H1 (cell line): Measurements from ENCODE around the gene VPS13D. TPM values are rescaled to one million over a fixed set of nuclear protein-coding genes. Genes with fewer than 3 reads are reported as not detected.

Source experiments
- CTCF ChIA-PET: fragments of 300-600 bp; sonication (Branson Sonifier 250); formaldehyde crosslinking; loops from one replicate; lab custom pipeline; 2021; ENCODE audit not compliant: partially characterized antibody; lab: Charles Lee
- POLR2A ChIA-PET: fragments of 300-600 bp; sonication (Branson Sonifier 250); formaldehyde crosslinking; loops from one replicate; lab custom pipeline; 2021; ENCODE audit warnings: inconsistent platforms; ENCODE audit not compliant: partially characterized antibody; lab: Charles Lee
- DNase-seq, 2 experiments: peaks; one replicate each; pipeline versions ENCODE4 v3.0.0 to v3.0.0-alpha.2; 2010 to 2022; ENCODE audit warnings: low spot score in 2 of 2, low read depth in 1 of 2, mixed read lengths in 1 of 2
- FAIRE-seq: peaks from 2 replicates; lab custom pipeline; 2011; peaks lifted over from hg19 to GRCh38; lab: Jason Lieb, UNC
- H2AFZ ChIP-seq: 2 replicates; pipeline ENCODE4 v1.8.1; 2012; ENCODE audit warnings: low read length, inconsistent platforms
- H2AK5ac ChIP-seq: 2 replicates; pipeline ENCODE4 v1.6.1; 2013; ENCODE audit warnings: low read depth, low read length
- H2BK120ac ChIP-seq: replicated peaks from 2 replicates; pipeline ENCODE3; 2013; ENCODE audit warnings: low read depth, low read length, inconsistent platforms
- H2BK12ac ChIP-seq: 2 replicates; pipeline ENCODE4 v1.6.1; 2013; ENCODE audit warnings: low read depth, low read length
- H2BK15ac ChIP-seq: 2 replicates; pipeline ENCODE4 v1.6.1; 2013; ENCODE audit warnings: low read length
- H2BK20ac ChIP-seq: 2 replicates; pipeline ENCODE4 v1.6.1; 2013; ENCODE audit warnings: low read length
- H2BK5ac ChIP-seq: 2 replicates; pipeline ENCODE4 v1.6.1; 2013; ENCODE audit warnings: low read depth, low read length
- H3K14ac ChIP-seq: 2 replicates; pipeline ENCODE4 v1.6.1; 2013; ENCODE audit warnings: inconsistent platforms; ENCODE audit not compliant: insufficient read length
- H3K18ac ChIP-seq: 2 replicates; pipeline ENCODE4 v1.6.1; 2013; ENCODE audit warnings: low read length; ENCODE audit errors: extremely low read depth
- H3K23ac ChIP-seq: 2 replicates; pipeline ENCODE4 v1.6.1; 2013; ENCODE audit warnings: inconsistent platforms; ENCODE audit not compliant: insufficient read length
- H3K23me2 ChIP-seq: 2 replicates; pipeline ENCODE4 v1.6.1; 2013; ENCODE audit warnings: low read depth, low read length
- H3K27ac ChIP-seq: 2 replicates; pipeline ENCODE4 v1.6.1; 2011; ENCODE audit warnings: low read depth, low read length, inconsistent platforms
- H3K27me3 ChIP-seq, 4 experiments: replicated peaks in 1 of 4; 1 replicate in 1 of 4; 2 replicates in 3 of 4; pipeline versions ENCODE4 v1.6.1 to v1.8.1; 2011 to 2013; ENCODE audit warnings: low read length in 3 of 4, mild to moderate bottlenecking in 3 of 4, inconsistent platforms in 2 of 4, mixed read lengths in 2 of 4, moderate library complexity in 1 of 4; ENCODE audit not compliant: control insufficient read depth in 3 of 4, insufficient read depth in 3 of 4; ENCODE audit errors: extremely low read depth in 1 of 4
- H3K36me3 ChIP-seq, 4 experiments: 2 replicates each; pipeline versions ENCODE4 v1.6.1 to v1.8.1; 2011 to 2013; ENCODE audit warnings: mild to moderate bottlenecking in 4 of 4, low read length in 3 of 4, moderate library complexity in 2 of 4, control low read depth in 1 of 4, inconsistent platforms in 1 of 4; ENCODE audit not compliant: insufficient read depth in 4 of 4, control insufficient read depth in 2 of 4
- H3K4ac ChIP-seq: replicated peaks from 2 replicates; pipeline ENCODE3; 2013; ENCODE audit warnings: low read length, low read depth, mixed read lengths, inconsistent platforms; ENCODE audit not compliant: insufficient read length
- H3K4me1 ChIP-seq, 4 experiments: replicated peaks in 1 of 4; 1 replicate in 1 of 4; 2 replicates in 3 of 4; pipeline versions ENCODE4 v1.6.1 to v1.8.1; 2011 to 2013; ENCODE audit warnings: low read length in 3 of 4, inconsistent platforms in 2 of 4, mixed read lengths in 1 of 4; ENCODE audit not compliant: insufficient read depth in 4 of 4, control insufficient read depth in 3 of 4
- H3K4me2 ChIP-seq, 2 experiments: 2 replicates each; pipeline versions ENCODE4 v1.6.1 to v1.8.1; 2011 to 2013; ENCODE audit warnings: low read depth in 2 of 2, low read length in 2 of 2, control low read depth in 1 of 2, inconsistent platforms in 1 of 2, mild to moderate bottlenecking in 1 of 2; ENCODE audit not compliant: insufficient read depth in 1 of 2
- H3K4me3 ChIP-seq, 4 experiments: fragments of 200-600, 300-600 bp in 1 of 4; sonication (generic), shearing (Covaris generic), sonication (Bioruptor Twin) in 1 of 4; 2 replicates each; pipeline versions ENCODE4 v1.5.1 to v1.8.1; 2011 to 2016; ENCODE audit warnings: low read length in 4 of 4, low read depth in 3 of 4, control low read depth in 2 of 4, inconsistent platforms in 2 of 4, mild to moderate bottlenecking in 2 of 4, mixed read lengths in 1 of 4, moderate library complexity in 1 of 4; ENCODE audit not compliant: insufficient read depth in 2 of 4; ENCODE audit errors: extremely low read depth in 1 of 4
- H3K56ac ChIP-seq: replicated peaks from 2 replicates; pipeline ENCODE3; 2013; ENCODE audit warnings: low read depth, mild to moderate bottlenecking, mixed read lengths, low read length, inconsistent platforms; ENCODE audit not compliant: insufficient read length
- H3K79me1 ChIP-seq: 2 replicates; pipeline ENCODE4 v1.6.1; 2013; ENCODE audit warnings: low read depth, low read length, control low read depth
- H3K79me2 ChIP-seq, 2 experiments: 2 replicates each; pipeline versions ENCODE4 v1.6.1 to v1.8.1; 2012 to 2013; ENCODE audit warnings: low read length in 2 of 2, mild to moderate bottlenecking in 2 of 2, inconsistent platforms in 1 of 2; ENCODE audit not compliant: insufficient read depth in 2 of 2, control insufficient read depth in 1 of 2
- H3K9ac ChIP-seq, 4 experiments: replicated peaks in 1 of 4; 1 replicate in 1 of 4; 2 replicates in 3 of 4; pipeline versions ENCODE4 v1.6.1 to v1.8.1; 2011 to 2013; ENCODE audit warnings: low read depth in 3 of 4, low read length in 3 of 4, control low read depth in 2 of 4, mild to moderate bottlenecking in 2 of 4, moderate library complexity in 2 of 4, inconsistent platforms in 1 of 4; ENCODE audit errors: extremely low read depth in 1 of 4
- H3K9me3 ChIP-seq, 2 experiments: 2 replicates each; pipeline versions ENCODE4 v1.6.1 to v1.8.1; 2012 to 2013; ENCODE audit warnings: mild to moderate bottlenecking in 2 of 2, moderate library complexity in 2 of 2, control low read depth in 1 of 2, inconsistent platforms in 1 of 2, low read depth in 1 of 2, low read length in 1 of 2, mixed read lengths in 1 of 2; ENCODE audit not compliant: insufficient read depth in 2 of 2
- H4K20me1 ChIP-seq, 2 experiments: replicated peaks in 1 of 2; 2 replicates each; pipeline versions ENCODE3 to v1.8.1; 2011 to 2013; ENCODE audit warnings: inconsistent platforms in 2 of 2, low read length in 2 of 2, mild to moderate bottlenecking in 1 of 2; ENCODE audit not compliant: insufficient read depth in 2 of 2, control insufficient read depth in 1 of 2
- H4K5ac ChIP-seq: 2 replicates; pipeline ENCODE4 v1.6.1; 2013; ENCODE audit warnings: low read length, low read depth, mixed read lengths, inconsistent platforms; ENCODE audit not compliant: insufficient read length
- H4K8ac ChIP-seq: 2 replicates; pipeline ENCODE4 v1.8.0; 2013; ENCODE audit warnings: mild to moderate bottlenecking, moderate library complexity, low read length, inconsistent platforms; ENCODE audit not compliant: insufficient read depth; ENCODE audit errors: extremely low read depth
- H4K91ac ChIP-seq: replicated peaks from 2 replicates; pipeline ENCODE3; 2013; ENCODE audit warnings: low read length, mixed read lengths, inconsistent platforms; ENCODE audit not compliant: insufficient read length
- CBX5 ChIP-seq: fragments of 300-800, 300-1000 bp; sonication (generic); IDR thresholded peaks from 2 replicates; pipeline ENCODE4 v1.7.1; 2016; ENCODE audit warnings: antibody characterized with exemption, low read length, low read depth
- CEBPB ChIP-seq: IDR thresholded peaks from 2 replicates; pipeline ENCODE4 v1.6.1; 2012; ENCODE audit warnings: low read depth, low read length
- CREB1 ChIP-seq: IDR thresholded peaks from 2 replicates; pipeline ENCODE4 v1.6.1; 2012; ENCODE audit warnings: inconsistent platforms
- EP300 ChIP-seq, 2 experiments: IDR thresholded peaks; 1 replicate in 1 of 2; 2 replicates in 1 of 2; pipeline ENCODE4 v1.6.1; 2011 to 2012; ENCODE audit warnings: low read depth in 2 of 2, low read length in 2 of 2, mild to moderate bottlenecking in 2 of 2, borderline replicate concordance in 1 of 2, inconsistent platforms in 1 of 2, moderate library complexity in 1 of 2
- GTF2F1 ChIP-seq: IDR thresholded peaks from 2 replicates; pipeline ENCODE4 v1.6.1; 2012; ENCODE audit warnings: low read depth, low read length, improper control_type of control experiment, borderline replicate concordance
- MAFK ChIP-seq: IDR thresholded peaks from 2 replicates; pipeline ENCODE4 v1.6.1; 2012; ENCODE audit warnings: low read depth, mild to moderate bottlenecking, improper control_type of control experiment, low read length
- NANOG ChIP-seq: IDR thresholded peaks from 2 replicates; pipeline ENCODE4 v1.6.1; 2011; ENCODE audit warnings: low read length, low read depth, mild to moderate bottlenecking, inconsistent platforms; ENCODE audit not compliant: insufficient read depth, poor library complexity, severe bottlenecking
- RBBP5 ChIP-seq: IDR thresholded peaks from 2 replicates; pipeline ENCODE4 v1.7.1; 2012; ENCODE audit warnings: low read depth, mild to moderate bottlenecking, inconsistent platforms, low read length, moderate library complexity, borderline replicate concordance
- RNF2 ChIP-seq: fragments of 200-900, 300-1000 bp; sonication (generic); IDR thresholded peaks from 2 replicates; pipeline ENCODE4 v1.7.1; 2016; ENCODE audit warnings: borderline replicate concordance, low read depth, mild to moderate bottlenecking, antibody characterized with exemption, low read length; ENCODE audit not compliant: poor library complexity, severe bottlenecking; ENCODE audit errors: missing control alignments
- SIX5 ChIP-seq: IDR thresholded peaks from 2 replicates; pipeline ENCODE4 v1.6.1; 2011; ENCODE audit warnings: mild to moderate bottlenecking, low read depth, low read length
- SP4 ChIP-seq: IDR thresholded peaks from 2 replicates; pipeline ENCODE4 v1.6.1; 2012; ENCODE audit warnings: low read length, inconsistent platforms
- SUZ12 ChIP-seq: fragments of 200-600 bp; sonication (generic); IDR thresholded peaks from 2 replicates; pipeline ENCODE4 v1.6.1; 2012; ENCODE audit warnings: mild to moderate bottlenecking, inconsistent platforms, low read length, moderate library complexity, mixed read lengths
- TBP ChIP-seq: IDR thresholded peaks from 2 replicates; pipeline ENCODE4 v1.6.1; 2011; ENCODE audit warnings: low read depth, low read length, improper control_type of control experiment
- TCF12 ChIP-seq: IDR thresholded peaks from 2 replicates; pipeline ENCODE4 v1.6.1; 2011; ENCODE audit warnings: low read depth, mild to moderate bottlenecking, low read length
- WGBS, 2 experiments: shearing (Covaris generic) in 1 of 2; methylation state at CpG; one replicate each; pipeline versions ENCODE4 v1.1.6 to v1.1.7; 2013 to 2015; ENCODE audit warnings: low lambda C conversion rate in 2 of 2, mixed read lengths in 2 of 2, inconsistent platforms in 1 of 2, low coverage in 1 of 2, missing lambda C conversion rate in 1 of 2; ENCODE audit not compliant: insufficient replicate concordance in 2 of 2, insufficient coverage in 1 of 2, insufficient read length in 1 of 2; ENCODE audit errors: extremely low coverage in 1 of 2, missing lambda C conversion rate in 1 of 2; 5-methylcytosine and 5-hydroxymethylcytosine counted together
- polyA plus RNA-seq, 7 experiments: library from polyadenylated mRNA; depleted of rRNA in 3 of 7; stranded (reverse) in 5 of 7; unstranded in 2 of 7; fragments of >200 nt in 5 of 7; fragments of 200-250 nt in 2 of 7; gene quantifications; 1 replicate in 5 of 7; 2 replicates in 1 of 7; 4 replicates in 1 of 7; pipeline versions ENCODE4 v1.2.1 to v1.2.3, GENCODE V29; 2011 to 2013; ENCODE audit warnings: missing spikeins in 2 of 7, mixed read lengths in 2 of 7
- total RNA-seq: library from RNA; stranded (reverse); fragmentation: NEBNext Ultra II Directional; extraction: Animal tissue kit (Norgen Biotek cat#: 25700); gene quantifications from 2 replicates; pipeline ENCODE4 v1.2.1, GENCODE V29; 2021

Gene VPS13D
- total and polyA plus RNA-seq, 2 of the 8 experiments (the other 6 are each of a cell fraction or from before 2014, with no cell fraction given) = 10.9 to 31.2 TPM

- CTCF ChIA-PET = interaction anchor here (0.9 to 1.7 kb wide), 5 partner anchors 11 to 28 kb away, joined by 3 to 5 read pairs (median 4); no protein-coding TSS in a partner anchor
- Histone ChIP-seq H4K5ac (no peak overlapping the region), H4K20me1 (no peaks in the 10 kb centered on the region), H3K79me2 (no peaks in the 10 kb centered on the region), H2BK15ac (no peak overlapping the region), H4K91ac (no peak overlapping the region), H3K27me3 (peaks cover 0 to 1% (median 0%) of the 10 kb centered on the region in 4 experiments; a peak in 1 of 7 replicates), H2BK5ac (no peak overlapping the region), H4K8ac (no peak overlapping the region), H3K4ac (no peak overlapping the region), H3K9me3 (no peaks in the 10 kb centered on the region), H2AFZ (no peak overlapping the region), H3K23me2 (no peaks in the 10 kb centered on the region), H2BK20ac (no peak overlapping the region), H2BK120ac (no peak overlapping the region), H3K14ac (no peak overlapping the region), H2BK12ac (no peak overlapping the region), H3K18ac (no peak overlapping the region), H3K36me3 (peaks cover 0 to 21% (median 9%) of the 10 kb centered on the region in 4 experiments; a peak in 7 of 8 replicates), H3K4me2 (no peak overlapping the region), H3K23ac (no peak overlapping the region), H3K4me3 (no peak overlapping the region), H3K79me1 (no peaks in the 10 kb centered on the region), H3K56ac (no peak overlapping the region), H3K9ac (no peak overlapping the region), H2AK5ac (no peak overlapping the region), H3K4me1 (no peaks in the 10 kb centered on the region), H3K27ac (no peak overlapping the region)
- WGBS, 2 experiments = 86% methylated on average over 4 of the region's 4 CpGs; no CpG with 5 or more reads in 1 of the 2 experiments
- no peak for DNase-seq
- POLR2A ChIA-PET = interaction anchor here (0.8 kb wide), 1 partner anchor 17 kb away, joined by 3 read pairs; no protein-coding TSS in a partner anchor
- TF ChIP-seq SUZ12 = no peak
- no peak for TF ChIP-seq TCF12
- no peak for TF ChIP-seq SIX5
- TF ChIP-seq TBP = no peak
- TF ChIP-seq CEBPB = no peak
- no peak for TF ChIP-seq GTF2F1
- TF ChIP-seq CREB1 = no peak
- TF ChIP-seq RBBP5 = no peak
- no peak for TF ChIP-seq SP4
- TF ChIP-seq RNF2 = no peak
- no peak for TF ChIP-seq NANOG
- TF ChIP-seq CBX5 = no peak
- TF ChIP-seq MAFK = no peak
- no peak for TF ChIP-seq EP300 (IDR thresholded peaks at IDR 0.05; ENCODE audit: borderline replicate concordance in 1 of 2, low read depth in 2 of 2, low read length in 2 of 2)
- no peak for FAIRE-seq
These were observed 70.9 kb downstream of the VPS13D start for GRCh38 chr1:12300706-12301105.
